Measurements from ENCODE around the gene MYO18A.

Gene MYO18A

GRCh38 chr17:29039764-29040598 is 140.2 kb downstream of the MYO18A start:
- H2BK120ac ChIP-seq (ENCODE audit: low read depth, low read length): no peak overlapping the region
- H3K4me3 ChIP-seq (ENCODE audit: low read length in 2 of 2): no peak overlapping the region
- H3K4me1 ChIP-seq (ENCODE audit: control insufficient read depth in 2 of 2, insufficient read depth in 1 of 2, low read depth in 1 of 2, low read length in 2 of 2): peaks cover 23 to 53% of the 10 kb centered on the region in 2 donors
- no peaks in the 10 kb centered on the region for H3K79me1 ChIP-seq (ENCODE audit: low read depth, low read length)
- no peaks in the 10 kb centered on the region for H3K36me3 ChIP-seq (replicated peaks in 1 of 2; ENCODE audit: control insufficient read depth in 2 of 2, insufficient read depth in 2 of 2, low read length in 2 of 2)
- peaks cover 8 to 10% of the 10 kb centered on the region in 2 donors for H3K9me3 ChIP-seq (replicated peaks in 1 of 2; ENCODE audit: control insufficient read depth in 2 of 2, insufficient read depth in 1 of 2, low read depth in 1 of 2, low read length in 2 of 2)
- H3K4ac ChIP-seq (ENCODE audit: low read length): no peak overlapping the region
- no peak overlapping the region for H3K23ac ChIP-seq (ENCODE audit: low read depth, low read length, poor library complexity)
- no peak overlapping the region for H3K4me2 ChIP-seq (ENCODE audit: insufficient read depth, low read length, poor library complexity, severe bottlenecking)
- H2AFZ ChIP-seq (ENCODE audit: low read length): no peak overlapping the region
- H3K9ac ChIP-seq (ENCODE audit: low read depth, low read length, poor library complexity): no peak overlapping the region
- WGBS, 2 donors (ENCODE audit: extremely low coverage in 2 of 2, insufficient read length in 2 of 2, insufficient replicate concordance in 1 of 2): no CpG with 5 or more reads among the region's 13 CpGs
- no peak overlapping the region for H4K8ac ChIP-seq (ENCODE audit: low read depth, low read length)
- no peak overlapping the region for H3K27ac ChIP-seq (replicated peaks; ENCODE audit: low read length)
- no peak overlapping the region for H2BK15ac ChIP-seq (ENCODE audit: low read length)
- H2BK12ac ChIP-seq (ENCODE audit: low read length): no peak overlapping the region
- no peak overlapping the region for H3K14ac ChIP-seq (ENCODE audit: low read length)
- H4K91ac ChIP-seq (ENCODE audit: low read depth, low read length, poor library complexity): no peak overlapping the region
- peak overlapping the region; percentile 22 for H3K18ac ChIP-seq (ENCODE audit: low read length)
- no peak for DNase-seq (ENCODE audit: low spot score)
- no peak overlapping the region for H2BK5ac ChIP-seq (ENCODE audit: low read length)
- no peaks in the 10 kb centered on the region for H3K27me3 ChIP-seq (ENCODE audit: control insufficient read depth in 3 of 3, insufficient read depth in 3 of 3, low read depth in 1 of 3, low read length in 3 of 3)
- H2AK5ac ChIP-seq (ENCODE audit: low read depth, low read length): no peak overlapping the region

- H2BK5ac ChIP-seq (ENCODE audit: low read length): no peak overlapping the region
- H2BK12ac ChIP-seq (ENCODE audit: low read length): no peak overlapping the region
- H2AK5ac ChIP-seq (ENCODE audit: low read depth, low read length): no peak overlapping the region
- no peaks in the 10 kb centered on the region for H3K27me3 ChIP-seq (ENCODE audit: control insufficient read depth in 3 of 3, insufficient read depth in 3 of 3, low read depth in 1 of 3, low read length in 3 of 3)
- no peaks in the 10 kb centered on the region for H3K79me1 ChIP-seq (ENCODE audit: low read depth, low read length)
- peaks cover 10 to 26% of the 10 kb centered on the region in 2 donors for H3K9me3 ChIP-seq (replicated peaks in 1 of 2; ENCODE audit: control insufficient read depth in 2 of 2, insufficient read depth in 1 of 2, low read depth in 1 of 2, low read length in 2 of 2)
- no peak for DNase-seq (ENCODE audit: low spot score)
- H4K91ac ChIP-seq (ENCODE audit: low read depth, low read length, poor library complexity): no peak overlapping the region
- no peak overlapping the region for H3K9ac ChIP-seq (ENCODE audit: low read depth, low read length, poor library complexity)
- H2BK15ac ChIP-seq (ENCODE audit: low read length): no peak overlapping the region
- no peak overlapping the region for H2BK120ac ChIP-seq (ENCODE audit: low read depth, low read length)
- H2AFZ ChIP-seq (ENCODE audit: low read length): peak overlapping the region; percentile 72
- H3K23ac ChIP-seq (ENCODE audit: low read depth, low read length, poor library complexity): no peak overlapping the region
- no peak overlapping the region for H4K8ac ChIP-seq (ENCODE audit: low read depth, low read length)
- no CpG with 5 or more reads among the region's 15 CpGs for WGBS, 2 donors (ENCODE audit: extremely low coverage in 2 of 2, insufficient read length in 2 of 2, insufficient replicate concordance in 1 of 2)
- H3K14ac ChIP-seq (ENCODE audit: low read length): no peak overlapping the region
- no peak overlapping the region for H3K18ac ChIP-seq (ENCODE audit: low read length)
- peaks cover 20 to 40% of the 10 kb centered on the region in 2 donors for H3K4me1 ChIP-seq (ENCODE audit: control insufficient read depth in 2 of 2, insufficient read depth in 1 of 2, low read depth in 1 of 2, low read length in 2 of 2)
- peak overlapping the region; percentile 27 for H3K4me2 ChIP-seq (ENCODE audit: insufficient read depth, low read length, poor library complexity, severe bottlenecking)
- no peaks in the 10 kb centered on the region for H3K36me3 ChIP-seq (replicated peaks in 1 of 2; ENCODE audit: control insufficient read depth in 2 of 2, insufficient read depth in 2 of 2, low read length in 2 of 2)
- H3K4ac ChIP-seq (ENCODE audit: low read length): no peak overlapping the region
- peak overlapping the region; percentile 3 for H3K27ac ChIP-seq (replicated peaks; ENCODE audit: low read length)
- H3K4me3 ChIP-seq (ENCODE audit: low read length in 2 of 2): peak overlapping the region in 1 of 2 donors; percentile 35
Measured at GRCh38 chr17:29038085-29038795, 142.0 kb downstream of the MYO18A start.

GRCh38 chr17:29037739-29038084 is 142.5 kb downstream of the MYO18A start:
- Histone ChIP-seq H3K27ac (replicated peaks; ENCODE audit: low read length) (peak overlapping the region; percentile 3), H3K4ac (ENCODE audit: low read length) (no peak overlapping the region), H3K18ac (ENCODE audit: low read length) (peak overlapping the region; percentile 73), H3K23ac (ENCODE audit: low read depth, low read length, poor library complexity) (no peak overlapping the region), H3K36me3 (replicated peaks in 1 of 2; ENCODE audit: control insufficient read depth in 2 of 2, insufficient read depth in 2 of 2, low read length in 2 of 2) (no peaks in the 10 kb centered on the region), H4K91ac (ENCODE audit: low read depth, low read length, poor library complexity) (no peak overlapping the region), H3K79me1 (ENCODE audit: low read depth, low read length) (no peaks in the 10 kb centered on the region), H3K4me3 (ENCODE audit: low read length in 2 of 2) (peak overlapping the region in 1 of 2 donors; percentile 35), H2BK15ac (ENCODE audit: low read length) (no peak overlapping the region), H2AK5ac (ENCODE audit: low read depth, low read length) (no peak overlapping the region), H2BK12ac (ENCODE audit: low read length) (peak overlapping the region; percentile 36), H2BK5ac (ENCODE audit: low read length) (no peak overlapping the region), H3K4me2 (ENCODE audit: insufficient read depth, low read length, poor library complexity, severe bottlenecking) (peak overlapping the region; percentile 27), H2AFZ (ENCODE audit: low read length) (peak overlapping the region; percentile 72), H4K8ac (ENCODE audit: low read depth, low read length) (no peak overlapping the region), H2BK120ac (ENCODE audit: low read depth, low read length) (no peak overlapping the region), H3K9ac (ENCODE audit: low read depth, low read length, poor library complexity) (no peak overlapping the region), H3K9me3 (replicated peaks in 1 of 2; ENCODE audit: control insufficient read depth in 2 of 2, insufficient read depth in 1 of 2, low read depth in 1 of 2, low read length in 2 of 2) (peaks cover 10 to 26% of the 10 kb centered on the region in 2 donors), H3K27me3 (ENCODE audit: control insufficient read depth in 3 of 3, insufficient read depth in 3 of 3, low read depth in 1 of 3, low read length in 3 of 3) (no peaks in the 10 kb centered on the region), H3K14ac (ENCODE audit: low read length) (no peak overlapping the region), H3K4me1 (ENCODE audit: control insufficient read depth in 2 of 2, insufficient read depth in 1 of 2, low read depth in 1 of 2, low read length in 2 of 2) (peaks cover 15 to 37% of the 10 kb centered on the region in 2 donors)
- DNase-seq (ENCODE audit: low spot score): no peak
- no CpG with 5 or more reads among the region's 10 CpGs for WGBS, 2 donors (ENCODE audit: extremely low coverage in 2 of 2, insufficient read length in 2 of 2, insufficient replicate concordance in 1 of 2)

- H2AFZ ChIP-seq (ENCODE audit: low read length): no peak overlapping the region
- H3K27ac ChIP-seq (replicated peaks; ENCODE audit: low read length): no peak overlapping the region
- DNase-seq (ENCODE audit: low spot score): no peak
- H3K79me1 ChIP-seq (ENCODE audit: low read depth, low read length): no peaks in the 10 kb centered on the region
- no peak overlapping the region for H3K4ac ChIP-seq (ENCODE audit: low read length)
- H4K91ac ChIP-seq (ENCODE audit: low read depth, low read length, poor library complexity): no peak overlapping the region
- peaks cover 17 to 32% of the 10 kb centered on the region in 2 donors for H3K4me1 ChIP-seq (ENCODE audit: control insufficient read depth in 2 of 2, insufficient read depth in 1 of 2, low read depth in 1 of 2, low read length in 2 of 2)
- H3K9ac ChIP-seq (ENCODE audit: low read depth, low read length, poor library complexity): no peak overlapping the region
- H3K9me3 ChIP-seq (replicated peaks in 1 of 2; ENCODE audit: control insufficient read depth in 2 of 2, insufficient read depth in 1 of 2, low read depth in 1 of 2, low read length in 2 of 2): peaks cover 10 to 26% of the 10 kb centered on the region in 2 donors
- no peak overlapping the region for H2BK120ac ChIP-seq (ENCODE audit: low read depth, low read length)
- H2AK5ac ChIP-seq (ENCODE audit: low read depth, low read length): no peak overlapping the region
- H3K18ac ChIP-seq (ENCODE audit: low read length): no peak overlapping the region
- H3K4me2 ChIP-seq (ENCODE audit: insufficient read depth, low read length, poor library complexity, severe bottlenecking): no peak overlapping the region
- WGBS, 2 donors (ENCODE audit: extremely low coverage in 2 of 2, insufficient read length in 2 of 2, insufficient replicate concordance in 1 of 2): no CpG with 5 or more reads among the region's 5 CpGs
- no peak overlapping the region for H3K4me3 ChIP-seq (ENCODE audit: low read length in 2 of 2)
- no peak overlapping the region for H2BK5ac ChIP-seq (ENCODE audit: low read length)
- no peak overlapping the region for H3K23ac ChIP-seq (ENCODE audit: low read depth, low read length, poor library complexity)
- no peaks in the 10 kb centered on the region for H3K36me3 ChIP-seq (replicated peaks in 1 of 2; ENCODE audit: control insufficient read depth in 2 of 2, insufficient read depth in 2 of 2, low read length in 2 of 2)
- H2BK15ac ChIP-seq (ENCODE audit: low read length): no peak overlapping the region
- no peak overlapping the region for H4K8ac ChIP-seq (ENCODE audit: low read depth, low read length)
- H2BK12ac ChIP-seq (ENCODE audit: low read length): no peak overlapping the region
- H3K27me3 ChIP-seq (ENCODE audit: control insufficient read depth in 3 of 3, insufficient read depth in 3 of 3, low read depth in 1 of 3, low read length in 3 of 3): no peaks in the 10 kb centered on the region
- H3K14ac ChIP-seq (ENCODE audit: low read length): no peak overlapping the region
Measured at GRCh38 chr17:29036584-29036983, 143.6 kb downstream of the MYO18A start.

All from neuronal stem cell (in vitro differentiated cells).